GM19438 (cell line): Measurements from ENCODE around the gene DRC3.

Source experiments
- ATAC-seq: cut with Tn5 transposase; IDR thresholded peaks from one replicate; pipeline ENCODE4 v1.9.1; 2021; ENCODE audit warnings: low read depth; ENCODE audit not compliant: unreplicated experiment

DRC3 gene

DNA sequence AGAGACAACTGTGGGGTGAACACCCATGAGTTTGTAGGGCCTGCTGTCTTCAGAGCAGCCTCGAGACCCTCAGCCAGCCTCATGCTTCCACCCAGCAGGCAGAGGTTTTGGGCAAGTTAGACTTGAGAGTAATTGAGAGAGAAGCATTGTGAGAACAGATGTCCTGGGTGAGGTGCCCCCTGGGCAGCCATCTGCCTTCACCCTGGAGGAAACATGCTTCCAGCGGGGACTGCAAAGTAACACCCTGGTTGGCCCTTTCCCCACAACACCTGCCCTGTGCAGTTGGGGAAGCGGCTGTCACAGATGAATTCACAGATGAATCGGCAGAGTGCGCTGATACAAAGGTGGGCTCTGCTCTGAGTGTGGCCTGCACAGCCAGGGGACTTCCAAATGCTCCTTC, 42.9 kb downstream of the DRC3 start:
- no peak for ATAC-seq

DNA sequence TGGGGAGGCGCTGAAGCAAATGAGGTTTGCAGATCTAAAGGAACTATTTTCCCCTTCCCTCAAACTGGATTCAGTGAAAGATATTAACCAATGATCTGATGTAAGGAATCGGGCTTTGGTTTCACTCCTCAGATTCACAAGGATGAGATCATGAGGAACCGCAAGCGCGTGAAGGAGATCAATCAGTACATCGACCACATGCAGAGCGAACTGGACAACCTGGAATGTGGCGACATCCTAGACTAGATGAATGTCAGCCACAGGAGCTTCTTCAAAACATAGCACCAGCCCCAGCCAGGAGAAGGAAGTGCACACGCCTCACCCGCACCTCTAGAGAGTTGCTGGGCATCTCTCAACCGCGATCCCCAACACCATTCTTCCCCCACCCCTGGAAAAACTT, 43.8 kb downstream of the DRC3 start:
- no peak for ATAC-seq

DNA sequence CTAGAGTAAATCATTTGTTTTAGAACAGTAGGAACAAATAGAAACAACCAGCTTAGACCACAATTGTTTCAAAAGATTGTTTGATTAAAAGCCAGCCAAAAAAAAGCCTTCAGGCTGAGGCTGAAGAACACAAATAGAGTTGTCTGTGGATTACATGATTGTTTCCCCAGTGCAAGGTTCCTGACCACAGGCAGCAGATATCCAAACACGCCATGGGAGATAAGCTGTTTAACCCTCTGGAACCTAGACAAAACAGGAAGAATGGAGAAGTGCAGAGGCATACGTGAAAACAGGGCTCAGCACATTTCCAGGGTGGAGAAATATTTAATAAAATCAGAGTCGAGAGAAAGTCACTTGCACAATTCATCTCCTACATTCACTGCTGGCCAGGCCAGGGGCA, 45.3 kb downstream of the DRC3 start:
- no peak for ATAC-seq

DNA sequence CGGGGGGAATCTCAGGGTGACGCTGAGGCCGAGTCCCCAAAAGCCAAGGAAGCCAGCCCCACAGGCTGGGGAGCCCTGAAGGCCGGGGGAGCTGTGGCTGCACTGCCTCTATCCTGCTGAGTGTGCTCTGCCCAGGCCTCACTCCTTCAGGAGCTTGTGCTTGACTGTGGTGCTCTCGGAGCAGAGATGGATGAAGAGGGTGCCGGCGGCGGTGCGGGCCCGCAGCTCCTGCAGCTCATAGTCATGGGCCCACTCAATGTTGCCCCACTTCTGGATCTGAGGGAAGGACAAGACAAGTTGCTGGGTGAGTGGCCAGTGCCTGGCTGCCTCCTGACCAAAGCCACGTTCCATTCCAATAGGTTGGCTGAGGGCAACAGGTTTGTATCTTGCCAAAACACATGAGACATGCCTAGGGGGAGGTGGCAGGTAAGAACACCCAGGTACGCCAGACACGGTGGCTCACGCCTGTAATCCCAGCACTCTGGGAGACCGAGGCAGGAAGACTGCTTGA, 45.8 kb downstream of the DRC3 start:
- no peak for ATAC-seq

DNA sequence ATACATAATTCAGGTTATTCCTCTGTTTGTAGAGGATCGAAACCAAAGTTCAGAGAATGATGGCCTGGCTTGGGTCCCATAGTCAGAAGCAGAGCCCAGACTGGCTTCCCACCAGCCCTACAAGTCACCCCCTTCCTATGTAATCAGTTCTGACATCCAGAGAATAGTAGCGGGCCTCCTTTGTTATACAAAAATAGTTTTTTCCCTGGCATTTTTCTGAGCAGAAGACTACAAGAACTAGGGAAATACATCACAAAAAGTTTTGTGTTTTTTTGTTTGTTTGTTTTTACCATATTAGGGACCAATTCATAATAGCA, 47.1 kb downstream of the DRC3 start:
- ATAC-seq = no peak

DNA sequence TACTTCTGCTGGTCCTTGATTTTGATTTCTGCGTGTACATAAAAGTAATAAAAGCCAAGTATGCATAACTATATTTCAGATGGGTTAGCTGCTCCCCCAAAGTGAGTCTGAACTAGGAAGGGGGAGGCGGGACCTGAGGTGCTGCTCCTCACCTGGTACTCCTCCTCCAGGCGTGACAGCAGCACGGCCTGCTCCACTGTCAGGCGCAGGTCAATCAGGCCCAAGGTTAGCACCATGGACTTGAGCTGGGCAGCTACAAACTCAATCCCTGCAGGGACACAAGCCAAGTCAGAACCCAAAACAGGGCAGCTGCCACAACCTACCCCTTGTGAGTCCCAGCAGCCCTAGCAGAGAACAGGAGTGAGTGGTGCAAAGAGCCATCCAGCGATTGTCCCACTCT, 48.3 kb downstream of the DRC3 start:
- no peak for ATAC-seq

DNA sequence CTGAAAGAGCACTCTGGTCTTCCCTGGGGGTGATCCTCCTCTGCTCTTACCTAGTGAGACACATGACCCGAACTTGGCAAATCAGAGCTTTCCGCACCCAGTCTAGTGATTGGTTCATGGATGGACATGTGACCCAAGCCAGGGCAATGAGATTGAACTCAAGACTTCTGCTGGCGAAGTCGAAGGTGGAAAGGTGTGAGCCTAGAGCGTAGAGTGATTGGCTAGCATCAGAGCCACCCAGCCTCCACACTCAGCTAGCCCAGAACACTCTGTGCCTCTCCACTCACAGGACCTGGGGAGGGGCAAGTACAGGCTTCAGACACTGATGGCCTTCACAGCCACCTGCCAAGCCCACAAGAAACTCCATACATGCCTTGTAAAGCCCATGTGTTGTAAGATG, 48.7 kb downstream of the DRC3 start:
- ATAC-seq = no peak

DNA sequence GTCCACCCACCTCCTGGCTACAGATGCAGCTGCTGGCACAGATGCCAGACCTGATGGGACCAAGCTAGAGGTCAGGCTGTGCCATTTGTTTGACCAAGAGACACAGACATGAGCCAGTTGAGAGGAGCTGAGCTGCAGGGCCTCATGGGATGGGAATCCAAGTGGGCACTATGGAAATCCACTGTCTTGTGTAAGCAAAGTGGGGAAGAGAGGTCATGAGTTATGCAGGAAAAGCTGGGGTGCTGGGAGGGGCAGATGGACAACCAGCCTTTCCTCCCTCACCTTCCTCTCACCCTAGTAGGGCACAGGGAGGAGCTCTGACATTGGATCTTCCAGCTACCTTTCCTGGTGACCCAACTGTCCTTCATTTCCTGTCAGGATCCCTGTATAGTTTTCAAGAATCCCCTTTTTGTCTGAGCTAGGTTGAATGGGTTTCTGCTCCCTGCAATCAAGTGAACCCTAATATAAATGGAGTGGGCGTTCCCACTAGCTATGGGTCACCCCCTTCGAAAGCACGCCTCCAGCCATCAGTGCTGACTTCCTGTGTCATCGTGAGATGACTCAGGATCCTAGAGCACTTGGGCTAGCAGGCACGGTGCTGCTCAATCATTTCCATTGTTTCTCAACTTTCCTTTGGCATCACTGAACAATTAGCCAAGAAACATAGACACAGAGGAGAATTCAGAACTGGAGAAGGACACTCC, 52.7 kb downstream of the DRC3 start:
- no peak for ATAC-seq

DNA sequence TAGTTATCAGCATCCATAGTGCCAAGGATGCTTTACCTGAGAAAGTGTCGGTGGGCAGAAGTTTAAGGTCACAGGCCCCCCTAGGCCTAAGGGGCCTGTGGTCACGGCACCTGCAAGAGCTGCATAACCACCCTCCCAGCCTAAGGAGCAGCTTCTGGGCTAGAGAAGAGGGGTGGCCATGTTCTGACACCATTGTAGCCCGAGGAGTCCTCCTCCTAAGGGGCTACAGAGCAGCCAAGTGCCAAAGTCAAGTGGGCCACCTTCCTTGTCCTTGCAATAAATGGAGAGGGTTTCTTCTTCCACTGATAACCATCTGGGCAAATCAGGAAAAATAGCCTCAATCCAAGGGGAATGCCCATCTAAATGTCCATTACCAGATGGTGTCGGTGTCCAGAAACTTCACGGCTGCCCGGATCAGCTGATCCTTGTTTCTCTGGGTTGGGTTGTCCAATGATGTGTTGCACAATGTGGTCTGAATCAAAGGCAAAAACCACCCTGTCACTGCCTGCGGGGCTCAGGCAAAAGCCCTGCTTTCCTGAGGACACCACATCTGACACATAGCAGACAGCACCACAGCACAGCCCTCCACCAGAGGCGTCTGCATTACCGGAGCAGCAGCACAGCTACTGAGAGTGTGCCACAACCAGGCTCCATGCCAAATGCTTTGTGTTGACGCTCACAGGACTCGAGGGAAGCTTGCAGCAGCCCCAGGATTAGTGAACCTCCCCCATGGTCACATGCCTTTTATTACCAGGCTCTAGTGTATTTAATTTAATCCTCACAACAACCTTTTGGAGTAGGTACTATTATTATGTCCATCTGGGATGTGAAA, 53.5 kb downstream of the DRC3 start:
- no peak for ATAC-seq

DNA sequence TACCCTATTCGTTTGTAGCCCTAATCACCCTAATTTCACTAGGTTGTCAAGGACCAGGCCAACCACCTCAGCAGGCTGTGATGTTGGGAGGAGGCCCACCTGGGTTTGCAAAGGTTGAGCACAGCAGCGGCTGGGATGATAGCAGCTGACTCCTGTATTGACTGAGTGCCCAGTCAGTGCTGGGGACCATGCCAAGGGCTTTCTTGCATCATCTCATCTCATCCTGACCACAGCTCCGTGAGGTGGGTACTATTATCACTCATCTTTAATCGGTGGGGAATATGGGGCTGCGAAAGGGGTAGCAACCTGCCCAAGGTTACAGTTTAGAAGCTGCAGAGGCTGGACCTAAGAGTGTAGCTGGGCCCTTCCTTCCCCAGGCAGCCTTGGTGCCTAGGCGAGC, 54.6 kb downstream of the DRC3 start:
- ATAC-seq = no peak

DNA sequence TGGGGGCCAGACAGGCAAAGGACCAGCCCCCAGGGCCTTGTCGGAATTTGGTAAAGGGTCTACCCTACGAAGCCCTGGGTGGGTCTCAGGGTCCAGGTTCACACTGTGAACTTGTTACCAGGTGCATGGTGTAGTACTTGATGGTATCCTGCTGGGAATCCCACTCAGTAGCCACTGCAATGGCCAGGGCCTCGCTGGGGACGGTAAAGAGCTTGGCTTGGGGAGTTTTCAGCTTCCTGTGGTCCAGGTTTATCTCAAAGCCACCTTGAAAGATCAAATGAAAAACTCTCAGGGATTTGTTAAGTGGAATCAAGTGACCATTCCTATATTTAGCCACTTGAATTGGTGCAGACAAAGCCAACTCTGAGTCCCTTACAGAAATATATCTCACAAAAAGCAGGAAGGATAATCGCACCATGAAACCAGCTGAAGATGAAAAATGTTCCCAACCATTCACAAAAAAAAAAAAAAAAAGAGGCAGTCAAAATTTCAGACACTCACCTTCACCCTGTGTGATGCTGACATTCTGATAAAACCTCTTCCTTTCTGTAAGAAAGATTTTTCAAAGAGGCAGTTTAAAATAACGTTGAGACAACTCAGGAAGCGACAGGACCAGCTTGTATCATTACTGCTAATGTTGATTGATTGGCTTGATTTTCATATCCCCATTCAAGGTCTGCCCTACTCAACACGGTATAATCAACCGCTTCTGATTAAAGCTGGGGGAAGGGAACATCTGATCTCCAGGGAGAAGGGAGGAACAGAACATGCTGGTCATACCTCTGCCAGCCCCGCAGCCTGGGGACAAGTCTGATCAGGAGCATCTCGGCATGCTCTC, 55.7 kb downstream of the DRC3 start:
- ATAC-seq = no peak

DNA sequence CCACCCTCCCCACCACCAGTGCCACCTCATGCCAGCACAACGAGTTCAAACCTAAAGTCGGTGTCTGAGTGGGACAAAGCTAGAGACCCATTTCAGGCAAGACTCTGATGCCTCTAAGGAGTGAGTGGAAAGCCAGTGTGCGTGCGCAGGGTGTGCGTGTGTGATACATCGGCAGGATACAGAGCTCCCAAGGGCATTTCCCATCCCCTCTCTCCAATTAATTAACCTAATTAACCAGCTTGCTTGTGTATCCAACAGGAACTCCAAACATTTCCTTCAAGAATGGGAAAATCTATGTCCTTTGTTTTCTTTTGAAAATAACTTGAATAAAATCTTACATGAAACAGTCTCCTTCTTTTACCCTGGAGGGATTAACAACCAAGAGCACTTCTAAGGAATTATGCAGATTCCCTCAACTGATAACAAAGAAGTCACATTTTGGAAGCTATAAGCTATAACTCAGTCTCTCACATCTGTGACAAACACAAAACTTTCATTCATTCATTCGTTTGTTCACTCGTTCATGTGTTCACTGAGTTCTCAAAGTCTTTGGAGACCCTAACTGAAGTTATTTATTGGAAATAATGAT, 56.4 kb downstream of the DRC3 start:
- no peak for ATAC-seq

DNA sequence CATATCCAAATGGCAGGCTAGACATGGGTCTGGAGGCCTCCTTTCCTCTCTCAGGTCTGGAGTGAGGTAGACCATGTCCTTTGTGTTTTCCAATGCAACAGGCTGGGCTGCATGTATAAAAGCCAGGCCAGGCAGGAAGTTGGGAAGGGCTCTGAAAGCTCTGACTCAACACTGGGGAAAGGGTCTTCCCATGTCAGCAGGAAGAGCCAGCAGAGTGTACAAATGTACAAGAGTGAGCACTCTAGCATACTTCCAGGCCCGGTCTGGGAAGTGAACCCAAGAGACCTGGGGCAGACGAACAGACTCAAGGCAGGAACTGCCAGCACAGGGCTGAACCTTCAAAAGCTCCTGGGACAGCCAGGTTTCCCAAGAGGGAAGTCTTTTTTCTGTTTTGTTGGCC, 59.3 kb downstream of the DRC3 start:
- ATAC-seq = no peak

DNA sequence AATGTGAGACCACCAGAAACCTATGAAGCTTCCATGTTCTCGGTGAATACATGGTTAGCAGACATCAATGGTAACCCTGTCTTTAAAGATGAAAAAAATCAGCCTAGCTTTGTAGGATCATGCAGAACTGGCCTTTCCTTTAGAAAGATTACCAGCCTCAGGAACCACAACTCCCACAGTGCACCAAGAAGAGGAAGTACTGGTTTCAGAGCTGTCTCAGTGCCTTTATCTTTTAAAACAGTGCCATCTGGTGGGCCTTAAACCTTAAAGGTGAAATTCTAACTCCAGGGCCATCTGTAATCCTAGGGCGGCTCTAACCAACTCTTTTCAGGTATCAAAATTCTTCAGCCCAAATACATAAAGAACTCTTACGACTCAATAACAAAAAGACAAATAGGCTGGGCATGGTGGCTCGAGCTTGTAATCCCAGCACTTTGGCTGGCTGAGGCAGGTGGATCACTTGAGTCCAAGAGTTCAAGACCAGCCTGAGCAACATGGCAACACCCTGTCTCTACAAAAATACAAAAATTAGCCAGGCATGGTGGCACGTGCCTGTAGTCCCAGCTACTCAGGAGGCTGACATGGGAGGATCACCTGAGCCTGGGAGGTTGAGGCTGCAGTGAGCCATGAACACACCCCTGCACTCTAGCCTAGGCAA, 60.9 kb downstream of the DRC3 start:
- ATAC-seq = no peak

DNA sequence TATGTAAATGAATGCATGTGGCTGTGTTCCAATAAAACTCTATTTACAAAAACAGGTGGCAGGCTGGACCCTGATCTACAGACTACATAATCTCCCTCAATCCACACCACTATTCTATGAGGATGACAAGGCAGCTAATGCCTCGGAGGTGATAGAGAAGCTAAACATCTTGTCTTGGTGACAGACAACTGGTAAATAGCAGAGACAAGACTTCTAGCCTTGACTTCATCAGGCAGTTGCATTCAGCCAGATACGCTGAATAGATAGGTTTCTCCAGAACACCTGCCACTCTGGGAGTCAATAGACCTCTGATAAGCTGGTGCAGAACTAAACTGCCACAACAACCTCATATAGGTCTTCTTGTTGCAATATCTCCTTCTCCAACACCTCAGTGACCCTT, 63.0 kb downstream of the DRC3 start:
- no peak for ATAC-seq

DNA sequence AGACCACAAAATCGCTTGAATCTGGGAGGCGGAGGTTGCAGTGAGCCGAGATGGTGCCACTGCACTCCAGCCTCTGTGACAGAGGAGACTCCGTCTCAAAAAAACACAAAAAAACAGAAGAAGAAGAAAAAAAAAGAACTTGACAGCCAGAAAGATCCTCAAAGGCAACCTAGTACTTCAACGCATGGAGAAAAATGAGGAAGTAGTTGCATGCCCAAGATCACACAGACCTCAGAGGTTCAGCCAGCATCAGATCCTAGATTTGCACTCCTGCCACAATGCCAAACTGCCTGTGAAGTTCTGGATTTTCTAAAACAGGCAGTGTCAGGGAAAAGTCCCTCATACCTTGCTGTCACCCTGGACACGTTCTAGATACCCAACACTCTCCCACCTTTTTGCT, 64.8 kb downstream of the DRC3 start:
- no peak for ATAC-seq

DNA sequence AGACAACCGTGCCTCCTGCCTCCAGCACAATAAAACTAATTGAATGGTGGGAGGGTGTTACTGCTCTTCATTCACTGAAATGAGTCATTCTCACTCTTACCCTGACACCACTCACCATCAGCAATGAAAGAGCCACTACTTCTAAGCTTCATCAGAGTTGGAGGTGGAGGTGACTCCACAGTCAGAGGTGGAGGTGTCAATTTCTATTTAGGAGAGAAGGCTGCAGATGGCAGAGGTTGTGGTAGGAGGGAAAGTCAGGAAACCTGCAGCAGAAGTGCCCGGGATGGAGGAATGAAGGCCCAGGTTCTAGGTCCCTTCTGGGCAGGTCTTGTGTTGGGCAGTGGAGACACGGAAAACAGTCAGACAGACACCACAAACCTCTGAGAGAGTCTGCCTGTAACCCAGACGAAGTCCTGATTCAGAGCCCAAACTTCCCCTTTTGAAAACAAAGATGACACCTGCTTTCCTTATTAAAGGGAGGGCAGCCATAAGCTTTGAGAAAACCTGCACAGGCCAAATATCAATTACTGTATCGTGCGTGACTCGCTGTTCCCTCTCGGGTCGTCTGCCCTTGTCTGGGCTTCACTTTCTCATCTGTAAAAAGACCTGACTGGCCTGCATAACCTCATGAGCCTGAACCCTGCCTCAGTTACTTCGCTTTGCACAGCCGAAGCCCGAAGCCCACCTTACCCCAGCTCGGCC, 65.6 kb downstream of the DRC3 start:
- ATAC-seq = no peak

DNA sequence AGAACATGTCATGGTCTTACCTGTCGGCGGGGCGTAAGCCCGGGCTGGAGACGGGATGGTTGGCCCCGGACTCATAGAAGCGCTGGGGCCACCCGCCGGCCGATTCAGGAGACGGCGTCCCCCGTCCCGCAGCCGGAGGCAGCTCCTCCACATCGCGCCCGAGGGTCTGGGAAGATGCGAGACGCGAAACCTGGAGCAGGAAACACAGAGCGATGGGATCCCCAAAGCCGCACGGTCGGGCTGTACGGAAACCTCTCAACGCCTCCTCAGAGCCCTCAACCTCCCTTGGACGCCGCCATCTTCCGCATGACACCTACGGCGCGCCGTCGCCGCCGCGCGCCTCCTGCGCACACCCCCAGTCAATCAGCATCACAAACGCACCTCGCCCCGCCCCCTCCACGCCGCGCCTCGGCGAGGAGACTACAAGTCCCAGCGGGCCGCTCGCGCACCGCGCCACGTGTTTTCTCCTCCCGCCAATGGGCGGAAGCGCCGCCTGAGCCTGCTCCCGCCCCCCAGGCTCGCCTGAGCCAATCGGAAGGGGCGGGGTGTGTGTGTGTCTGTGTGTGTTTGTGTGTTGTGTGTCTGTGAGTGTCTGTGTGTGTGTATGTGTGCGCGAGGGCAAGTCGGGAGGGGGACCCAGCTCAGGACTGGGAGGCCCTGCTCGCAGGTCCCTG, 66.3 kb downstream of the DRC3 start, which contains the start of the genes ATPAF2 and GID4:
Gene ATPAF2, minus strand, starts transcription at position 308 of the 674 bp plus-strand sequence. Its CDS starts 155 bp downstream, at position 153.
Gene GID4, plus strand, starts transcription at position 548 of the 674 bp plus-strand sequence. Its CDS starts 57 bp downstream, at position 605.
- ATAC-seq = peak; percentile 83
